Measurements from ENCODE around the gene SASS6. TPM values are rescaled to one million over a fixed set of nuclear protein-coding genes. Genes with fewer than 3 reads are reported as not detected.
A peak's percentile ranks its signal among the peaks of the same experiment; 100 is the strongest.

Gene SASS6
- total and polyA plus RNA-seq, 9 of the 15 experiments (the other 6 are each of a cell fraction or from before 2014, with no cell fraction given), result 11.6 to 34.1 (median 18.0) TPM

- no TSS peak for BruUV-seq (replicated peaks)
- H3K4me2 ChIP-seq (ENCODE audit: insufficient read depth, low read length), result peak overlapping the region; percentile 47; the same call in 1 of the 2 replicates
- no peak for DNase-seq (ENCODE audit: extremely low read depth in 1 of 4, low spot score in 3 of 4)
- H3K9ac ChIP-seq (ENCODE audit: insufficient read depth in 1 of 2, low read depth in 2 of 2, low read length in 2 of 2), result peak overlapping the region in 1 of 2 experiments; percentile 99; a peak in 3 of 4 replicates
- H3K9me3 ChIP-seq (replicated peaks; ENCODE audit: control insufficient read depth, insufficient read depth, low read depth, low read length), result 0 out of 2 replicates have a peak, but pooled peaks cover 4% of the 10 kb centered on the region
- no peaks in the 10 kb centered on the region for H3K27me3 ChIP-seq (ENCODE audit: control insufficient read depth in 2 of 2, insufficient read depth in 2 of 2, low read length in 2 of 2)
- peaks cover 4 to 11% of the 10 kb centered on the region in 2 experiments; a peak in 4 of 5 replicates for H3K4me1 ChIP-seq (replicated peaks in 1 of 2; ENCODE audit: control insufficient read depth in 2 of 2, insufficient read depth in 2 of 2, low read length in 2 of 2)
- intact Hi-C loops (cut with micrococcal nuclease) (loop anchor here (2.0 to 5.0 kb wide), 2 partner anchors 95 to 303 kb away; no protein-coding TSS in a partner anchor), in situ Hi-C loops (cut with MboI) (loop anchor here (5.0 kb wide), 1 partner anchor 227 kb away; no protein-coding TSS in a partner anchor)
- ChIA-PET POLR2A (interaction anchor here (0.8 to 1.1 kb wide), 4 partner anchors 9 to 131 kb away, joined by 3 read pairs; no protein-coding TSS in a partner anchor), CTCF (ENCODE audit: low intra/inter-chr PET ratio) (no interaction called here)
- H3K79me2 ChIP-seq (ENCODE audit: control insufficient read depth, insufficient read depth, low read length), result peaks cover 98% of the 10 kb centered on the region
- no peaks in the 10 kb centered on the region for H3K9me1 ChIP-seq (ENCODE audit: control insufficient read depth, insufficient read depth, low read length)
- peak overlapping the region; percentile 98; the same call in 2 of the 3 replicates for H3K27ac ChIP-seq (ENCODE audit: extremely low read depth, low read depth, low read length)
- H3K4me3 ChIP-seq, result peak overlapping the region; percentile 80
- peaks cover 18% of the 10 kb centered on the region for H3K36me3 ChIP-seq (ENCODE audit: control insufficient read depth, insufficient read depth, low read length)
- 0 out of 2 replicates have a peak, but pooled peaks cover 4% of the 10 kb centered on the region for H4K20me1 ChIP-seq (replicated peaks; ENCODE audit: control insufficient read depth, insufficient read depth, low read length)
- no peak for ATAC-seq
- WGBS (ENCODE audit: insufficient coverage, low coverage, missing lambda C conversion rate), result 2% methylated on average over 2 of the region's 2 CpGs
- FAIRE-seq, result no peak
- H2AFZ ChIP-seq (ENCODE audit: low read depth, low read length), result no peak overlapping the region
- no peak for TF ChIP-seq ATF2 (CRISPR knock-in tag; IDR thresholded peaks at IDR 0.05)
- no peak for TF ChIP-seq FOXA1 (IDR thresholded peaks at IDR 0.05; ENCODE audit: borderline replicate concordance)
- no peak for TF ChIP-seq PHTF2 (CRISPR knock-in tag; IDR thresholded peaks at IDR 0.05)
- no peak for TF ChIP-seq HDGF (IDR thresholded peaks at IDR 0.05)
- no peak for TF ChIP-seq NCOR1 (IDR thresholded peaks at IDR 0.05)
- TF ChIP-seq HNRNPH1 (optimal IDR thresholded peaks at IDR 0.05; ENCODE audit: low read depth, low read length), result no peak
- no peak for TF ChIP-seq FOXP1 (CRISPR knock-in tag; IDR thresholded peaks at IDR 0.05)
- TF ChIP-seq JUND (IDR thresholded peaks at IDR 0.05; ENCODE audit: borderline replicate concordance, low read depth, low read length), result no peak
- no peak for TF ChIP-seq JUND (tag; IDR thresholded peaks at IDR 0.05; ENCODE audit: borderline replicate concordance, low read depth, low read length)
- no peak for TF ChIP-seq ZNF384 (IDR thresholded peaks at IDR 0.05; ENCODE audit: low read depth, low read length)
- no peak for TF ChIP-seq RBM15 (IDR thresholded peaks at IDR 0.05; ENCODE audit: insufficient read depth, low read length)
- TF ChIP-seq ARID4B (CRISPR knock-in tag; IDR thresholded peaks at IDR 0.05), result no peak
- TF ChIP-seq ZNF280A (IDR thresholded peaks at IDR 0.05; ENCODE audit: low read depth, partially characterized antibody), result no peak
- no peak for TF ChIP-seq ELF4 (CRISPR knock-in tag; IDR thresholded peaks at IDR 0.05)
Observed at GRCh38 chr1:100039591-100039990, 93.1 kb downstream of the SASS6 start.

All from K562 (cell line).